ENCODE data around the gene CFAP61.

GRCh38 chr20:20005342-20005741 is 47.0 kb upstream of the CFAP61 start:
- no peak for TF ChIP-seq CTCF (conservative IDR thresholded peaks at IDR 0.05; ENCODE audit: low read length)
- no peak for TF ChIP-seq EZH2phosphoT487 (IDR thresholded peaks at IDR 0.05; ENCODE audit: borderline replicate concordance)

All from Loucy (cell line).